Dermis blood vessel endothelial cell (primary cell): Measurements from ENCODE around the gene RTBDN. TPM values are rescaled to one million over a fixed set of nuclear protein-coding genes. Genes with fewer than 3 reads are reported as not detected.
A peak's percentile ranks its signal among the peaks of the same experiment; 100 is the strongest.

Source experiments
- DNase-seq: peaks from one replicate; pipeline ENCODE4 v3.0.0; 2010
- total RNA-seq: library from RNA; depleted of rRNA; stranded (reverse); fragments of >200 nt; gene quantifications from 2 replicates; pipeline ENCODE4 v1.2.3, GENCODE V29; 2014

RTBDN gene
- not detected in 2 replicates for total RNA-seq

DNA sequence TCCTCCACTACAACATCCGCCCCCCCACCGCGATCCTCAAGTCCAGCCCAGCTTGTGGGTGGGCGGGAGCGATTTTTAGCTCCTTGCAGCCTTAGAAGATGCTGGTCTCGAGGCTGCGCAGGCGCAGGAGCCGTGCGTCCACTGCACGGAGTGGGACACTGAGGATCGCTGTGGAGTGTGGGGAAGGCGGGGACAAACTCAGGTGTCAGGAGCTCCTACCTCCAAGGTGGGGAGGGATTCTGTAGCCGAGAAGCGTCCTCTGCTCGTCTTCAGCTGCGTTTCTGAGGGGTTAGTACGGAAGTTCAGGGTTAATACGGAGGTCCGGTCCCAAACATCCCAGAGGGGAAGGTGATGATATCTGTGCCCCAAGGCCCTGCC is at the start of gene RTBDN:
RTBDN (minus strand) TSS at position 14 of the 378 bp plus-strand sequence. CDS start 4,600 bp downstream, outside the sequence.
- no peak for DNase-seq

GRCh38 chr19:12882589-12882988 is 48.2 kb upstream of the RTBDN start:
- no peak for DNase-seq

- DNase-seq: peak; percentile 88
These were observed 46.9 kb upstream of the RTBDN start, which contains the start of gene DNASE2 for GRCh38 chr19:12881172-12881808. Gene DNASE2, minus strand, starts transcription at chr19:12881449. Its CDS starts 74 bp downstream, at chr19:12881375.

GRCh38 chr19:12880551-12881171 is 46.3 kb upstream of the RTBDN start:
- peak; percentile 37 for DNase-seq

DNA sequence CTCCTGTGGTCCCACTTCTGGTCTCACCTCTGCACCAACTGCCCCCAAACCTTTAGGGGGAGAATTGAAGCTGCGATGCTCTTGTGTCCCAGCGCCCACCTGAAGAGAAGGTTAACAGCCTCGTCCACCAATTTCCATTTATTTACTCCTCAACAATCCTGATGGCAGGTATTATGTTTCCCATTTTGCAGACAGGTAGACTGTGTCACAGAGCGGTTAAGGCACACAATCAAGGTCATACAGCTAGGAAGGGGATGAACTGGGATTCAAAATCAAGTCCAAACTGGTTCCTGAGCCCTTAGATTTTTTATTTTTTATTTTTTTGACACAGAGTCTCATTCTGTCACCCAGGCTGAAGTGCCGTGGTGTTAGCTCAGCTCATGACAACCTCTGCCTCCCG is 40.7 kb upstream of the RTBDN start:
- DNase-seq: no peak

GRCh38 chr19:12873891-12874745 is 39.7 kb upstream of the RTBDN start:
- no peak for DNase-seq

DNA sequence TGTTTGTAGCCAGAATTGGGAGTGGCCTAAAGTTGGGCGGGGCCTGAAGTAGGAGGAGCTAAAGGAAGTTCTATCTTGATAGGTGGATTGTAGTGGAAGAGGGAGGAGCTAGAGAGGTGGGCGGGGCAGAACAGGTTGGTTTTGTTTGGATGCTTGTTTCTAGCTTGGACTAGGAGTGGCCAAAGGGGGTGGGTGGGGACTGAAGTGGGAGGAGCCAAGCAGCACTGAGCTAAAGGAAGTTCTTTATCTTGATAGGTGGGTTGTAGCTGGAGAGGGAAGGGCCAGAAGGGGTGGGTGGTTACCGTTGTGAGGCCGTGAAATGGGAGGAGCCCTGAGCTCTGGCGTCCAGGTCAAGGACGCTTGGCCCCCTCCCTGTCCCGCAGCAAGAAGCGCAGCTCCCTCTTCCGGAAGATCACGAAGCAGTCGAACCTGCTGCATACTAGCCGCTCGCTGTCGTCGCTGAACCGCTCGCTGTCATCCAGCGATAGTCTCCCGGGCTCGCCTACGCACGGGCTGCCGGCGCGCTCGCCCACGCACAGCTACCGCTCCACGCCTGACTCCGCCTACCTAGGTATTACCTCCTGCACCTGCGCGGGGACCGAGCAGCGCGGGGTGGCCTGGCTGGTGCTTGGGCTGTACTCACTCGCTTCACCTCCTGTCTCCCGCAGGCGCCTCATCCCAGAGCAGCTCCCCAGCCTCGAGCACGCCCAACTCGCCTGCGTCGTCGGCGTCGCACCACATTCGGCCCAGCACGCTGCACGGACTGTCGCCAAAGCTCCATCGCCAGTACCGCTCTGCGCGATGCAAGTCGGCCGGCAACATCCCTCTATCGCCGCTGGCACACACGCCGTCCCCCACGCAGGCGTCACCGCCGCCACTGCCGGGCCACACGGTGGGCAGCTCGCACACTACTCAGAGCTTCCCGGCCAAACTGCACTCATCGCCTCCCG is 38.8 kb upstream of the RTBDN start:
- peak; percentile 74 for DNase-seq

DNA sequence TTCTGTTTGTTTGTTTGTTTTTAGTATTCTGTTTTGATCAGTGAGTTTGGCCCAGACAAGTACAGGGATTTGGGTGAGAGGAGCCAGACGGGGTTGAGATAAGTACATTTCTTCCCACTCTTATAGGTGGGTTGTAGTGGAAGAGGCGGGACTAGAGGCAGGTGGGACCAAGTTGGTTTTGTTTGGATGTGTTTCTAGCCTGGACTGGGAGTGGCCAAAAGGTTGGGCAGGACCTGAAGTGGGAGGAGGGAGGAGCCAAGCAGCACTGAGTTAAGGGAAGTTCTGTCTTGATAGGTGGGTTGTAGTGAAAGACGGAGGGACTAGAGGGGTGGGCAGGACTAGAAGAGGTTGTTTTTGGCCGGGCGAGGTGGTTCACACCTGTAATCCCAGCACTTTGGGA is 37.9 kb upstream of the RTBDN start:
- no peak for DNase-seq

DNA sequence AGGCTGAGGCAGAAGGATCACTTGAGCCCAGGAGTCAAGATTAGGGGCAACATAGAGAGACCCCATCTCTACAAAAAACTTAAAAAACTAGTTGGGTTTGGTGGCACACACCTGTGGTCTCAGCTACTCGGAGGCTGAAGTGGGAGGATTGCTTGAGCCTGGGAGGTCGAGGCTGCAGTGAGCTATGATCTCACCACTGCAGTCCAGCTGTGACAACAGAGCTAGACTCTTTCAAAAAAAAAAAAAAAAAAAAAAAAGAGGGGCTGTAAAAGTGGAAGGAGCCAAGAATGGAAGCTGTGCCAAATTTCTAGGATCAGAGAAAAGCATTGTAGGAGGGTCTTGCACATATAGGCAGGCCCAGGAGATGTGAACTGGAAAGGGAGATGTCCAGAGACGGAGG is 37.3 kb upstream of the RTBDN start:
- DNase-seq: no peak

DNA sequence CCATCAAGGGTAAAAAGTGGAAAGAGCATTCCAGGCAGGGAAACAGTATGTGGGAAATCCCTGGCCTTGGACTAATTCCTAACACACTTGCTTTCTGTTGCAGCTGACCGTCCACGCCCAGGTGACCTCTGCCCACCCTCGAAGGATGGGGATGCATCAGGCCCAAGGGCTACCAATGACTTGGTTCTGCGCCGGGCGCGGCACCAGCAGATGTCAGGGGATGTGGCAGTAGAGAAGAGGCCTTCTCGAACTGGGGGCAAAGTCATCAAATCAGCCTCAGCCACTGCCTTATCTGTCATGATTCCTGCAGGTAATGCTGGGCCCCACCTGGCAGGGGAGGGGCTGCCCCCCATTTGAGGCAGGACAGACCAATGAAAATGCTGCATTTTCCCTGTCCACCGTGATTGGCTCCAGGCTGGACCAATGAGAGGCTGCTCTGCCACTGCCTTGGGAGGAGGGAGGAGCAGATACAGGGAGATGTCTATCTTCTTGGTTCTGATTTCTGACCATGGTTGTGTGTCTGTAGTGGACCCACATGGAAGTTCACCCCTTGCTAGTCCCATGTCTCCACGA is 34.2 kb upstream of the RTBDN start:
- peak; percentile 29 for DNase-seq

GRCh38 chr19:12867120-12868099 is 33.0 kb upstream of the RTBDN start:
- DNase-seq: peak; percentile 70

DNA sequence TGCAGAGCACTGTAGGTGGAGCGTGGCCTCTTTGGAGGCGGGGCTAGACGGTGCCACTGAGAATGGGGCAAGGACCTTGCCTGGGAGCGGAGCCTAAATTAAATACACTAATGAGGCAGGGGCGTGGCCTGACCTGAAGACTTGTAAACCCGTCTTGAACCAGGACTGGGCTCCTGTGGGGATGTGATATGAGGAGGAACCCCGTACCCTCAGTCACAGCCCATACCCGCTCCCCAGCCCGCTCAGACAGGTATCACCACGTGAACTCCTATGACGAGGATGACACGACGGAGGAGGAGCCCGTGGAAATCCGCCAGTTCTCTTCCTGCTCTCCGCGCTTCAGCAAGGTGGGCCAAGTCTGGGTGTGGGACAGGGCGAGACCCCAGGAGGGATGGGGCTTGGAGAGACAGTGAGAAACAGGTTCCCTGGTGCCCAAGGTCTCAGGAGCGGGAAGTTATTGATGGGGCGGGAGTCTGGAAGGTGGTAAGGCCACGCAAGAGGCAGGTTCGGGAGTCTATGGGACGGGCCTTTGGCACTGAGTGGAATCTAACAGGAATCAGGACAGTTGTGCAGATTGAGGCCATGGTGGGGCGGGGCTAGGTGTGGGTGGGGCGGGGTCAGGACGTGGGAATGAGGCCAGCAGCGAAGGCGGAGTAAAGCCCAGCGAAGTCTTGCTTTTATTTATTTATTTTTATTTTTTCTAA is 32.2 kb upstream of the RTBDN start:
- no peak for DNase-seq

DNA sequence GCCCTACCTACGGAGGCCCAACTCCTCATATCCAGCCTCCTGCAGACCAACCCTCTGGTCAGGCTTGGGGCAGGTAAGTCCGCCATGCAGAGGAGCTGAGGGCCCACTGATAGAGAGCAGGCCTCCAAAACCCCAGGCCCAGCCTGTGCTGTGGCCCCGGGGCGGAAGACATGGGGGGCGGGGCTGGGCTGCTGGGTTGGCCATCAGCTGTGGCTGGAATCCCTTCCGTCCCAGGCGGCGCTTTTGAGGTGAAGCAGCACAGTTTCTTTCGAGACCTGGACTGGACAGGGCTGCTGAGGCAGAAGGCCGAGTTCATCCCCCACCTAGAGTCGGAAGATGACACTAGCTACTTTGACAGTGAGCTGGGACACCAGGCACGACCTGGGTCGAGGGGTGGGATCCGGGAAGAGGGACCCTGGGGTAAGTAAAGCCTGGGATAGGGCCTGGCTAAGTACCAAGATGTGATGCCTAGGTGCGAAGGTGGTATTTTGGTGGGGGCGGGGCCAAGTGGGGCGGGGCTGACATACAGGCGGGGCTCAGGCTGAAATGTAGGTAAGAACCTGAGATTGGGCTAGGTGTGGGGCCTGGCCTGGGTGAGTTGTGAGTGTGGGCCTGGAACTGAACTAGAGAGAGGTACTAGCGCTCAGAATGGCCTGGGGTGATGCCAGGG is 31.5 kb upstream of the RTBDN start:
- DNase-seq: no peak

GRCh38 chr19:12864721-12865715 is 30.6 kb upstream of the RTBDN start:
- no peak for DNase-seq

GRCh38 chr19:12864143-12864542 is 29.8 kb upstream of the RTBDN start:
- DNase-seq: no peak

GRCh38 chr19:12859546-12859945 is 25.2 kb upstream of the RTBDN start:
- DNase-seq: no peak

DNA sequence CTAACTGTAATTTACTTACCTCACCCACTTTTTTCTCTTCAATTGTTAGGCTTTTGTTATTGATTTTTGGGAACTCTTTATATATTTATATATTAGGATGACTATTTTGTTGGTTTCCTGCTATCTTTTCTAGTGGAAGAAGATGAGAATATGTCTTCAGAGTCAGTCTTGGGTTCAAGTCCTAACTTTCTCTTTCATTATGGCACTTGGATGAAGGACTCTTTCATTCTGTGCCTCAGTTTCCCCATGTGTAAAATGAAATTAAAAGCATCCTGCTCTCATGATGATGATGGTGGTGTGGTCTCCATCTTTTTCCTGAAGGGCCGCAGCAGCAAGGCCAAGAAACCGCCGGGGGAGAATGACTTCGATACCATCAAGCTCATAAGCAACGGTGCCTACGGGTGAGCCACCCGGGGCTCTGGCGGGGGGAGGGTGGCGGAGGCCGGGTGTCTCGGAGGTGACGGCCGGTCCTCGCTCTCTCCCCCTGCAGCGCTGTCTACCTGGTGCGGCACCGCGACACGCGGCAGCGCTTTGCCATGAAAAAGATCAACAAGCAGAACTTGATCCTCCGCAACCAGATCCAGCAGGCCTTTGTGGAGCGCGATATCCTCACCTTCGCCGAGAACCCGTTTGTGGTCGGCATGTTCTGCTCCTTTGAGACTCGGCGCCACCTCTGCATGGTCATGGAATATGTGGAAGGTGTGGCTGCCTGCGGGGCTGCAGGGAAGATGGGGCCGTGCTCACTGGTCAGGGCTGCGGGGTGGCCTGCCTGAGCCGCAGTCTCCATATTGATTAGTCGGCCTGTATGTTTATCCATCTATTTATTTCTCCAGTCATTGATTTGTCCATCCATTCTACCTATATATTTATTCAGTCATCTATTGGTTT is 23.9 kb upstream of the RTBDN start:
- no peak for DNase-seq
